Cortex of kidney (tissue), 1 donor: ENCODE results near the gene RSPH1.

Experiments
- DNase-seq: peaks from one replicate; lab custom pipeline; 2025; lab: John Stamatoyannopoulos, UW

Gene RSPH1

DNA sequence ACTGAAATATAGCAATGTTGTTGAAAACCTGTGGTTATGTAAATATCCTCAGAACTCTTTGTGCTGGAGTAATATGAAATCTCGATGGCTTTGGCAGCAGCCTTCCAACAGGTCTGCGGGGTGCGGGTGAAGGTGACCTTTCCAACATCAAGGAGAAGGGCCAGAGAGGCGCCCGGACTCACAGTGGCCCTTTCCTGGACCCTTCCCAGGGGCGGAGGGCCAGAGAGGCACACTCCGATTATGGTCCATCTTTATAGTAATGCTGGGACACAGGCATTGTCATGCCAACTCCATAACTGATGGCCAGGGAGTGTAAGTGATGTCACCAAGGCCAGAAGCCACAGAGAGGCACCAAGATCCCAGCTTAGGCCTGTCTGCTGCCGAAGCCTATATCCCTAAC is 35.7 kb upstream of the RSPH1 start:
- no peak for DNase-seq

DNA sequence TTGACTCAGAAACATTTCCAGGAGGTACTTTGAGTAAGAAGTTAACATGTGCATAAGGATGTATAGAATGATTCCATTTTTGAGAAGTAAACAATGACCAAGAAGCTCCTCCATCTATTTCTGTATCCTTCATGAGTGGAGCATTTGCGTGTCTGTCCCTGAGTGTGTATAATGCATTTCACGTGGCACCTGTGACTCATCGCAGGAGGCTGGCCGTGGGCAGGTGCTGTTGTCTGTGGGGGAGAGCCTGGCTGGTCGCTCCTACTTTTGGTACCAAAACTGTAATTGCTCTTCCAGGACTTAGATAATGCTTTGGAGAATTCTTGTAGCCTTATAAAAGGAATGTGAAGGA is 34.1 kb upstream of the RSPH1 start:
- DNase-seq: no peak

DNA sequence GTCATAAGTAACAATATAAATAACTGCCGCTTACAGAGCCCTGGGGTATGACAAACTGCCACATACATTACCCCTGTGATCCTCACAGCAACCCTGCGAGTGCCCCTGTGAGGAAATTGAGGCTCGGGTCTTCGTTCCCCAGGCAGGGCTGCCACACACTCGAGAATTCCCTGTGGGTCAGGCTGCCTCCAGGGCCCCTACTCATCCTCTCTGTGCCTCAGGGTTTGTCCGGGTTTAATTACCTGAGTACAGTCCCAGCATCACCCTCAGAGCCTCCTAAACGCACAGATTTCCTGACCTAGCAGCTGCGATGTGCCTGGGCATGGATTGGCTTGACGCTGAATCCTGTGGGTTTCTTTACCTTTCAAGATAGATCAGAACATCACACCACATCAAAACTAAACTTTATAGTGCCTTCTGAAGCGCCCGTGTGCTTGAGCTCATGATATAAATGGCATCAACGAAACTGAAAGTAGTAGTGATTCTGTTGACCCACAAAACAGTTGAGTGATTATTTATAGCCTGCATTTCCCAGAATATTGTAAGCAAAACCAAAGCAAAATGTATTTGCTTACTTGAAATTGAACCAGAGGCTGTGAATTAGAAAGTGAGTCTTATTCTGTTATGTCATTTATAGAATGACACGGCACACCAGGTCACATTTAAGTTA is 31.6 kb upstream of the RSPH1 start:
- DNase-seq: no peak

DNA sequence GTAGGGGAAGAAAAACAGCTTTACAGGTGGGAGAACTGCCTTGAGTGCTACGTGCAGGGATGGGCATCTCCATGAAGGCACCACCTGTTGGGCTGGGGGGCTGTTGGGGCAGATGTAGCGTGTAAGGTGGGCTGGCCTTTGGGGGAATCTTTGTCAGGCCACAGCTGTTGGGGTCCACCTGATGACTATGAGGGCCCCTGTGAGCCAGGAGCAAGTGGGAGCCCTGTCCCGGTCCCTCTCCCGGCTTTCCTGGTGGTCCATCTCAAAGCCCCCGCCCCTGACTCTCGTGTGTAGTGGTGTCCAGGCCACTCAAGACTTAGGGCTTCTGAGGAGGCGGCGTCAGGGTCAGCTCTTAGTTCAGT is 31.1 kb upstream of the RSPH1 start:
- DNase-seq: no peak

DNA sequence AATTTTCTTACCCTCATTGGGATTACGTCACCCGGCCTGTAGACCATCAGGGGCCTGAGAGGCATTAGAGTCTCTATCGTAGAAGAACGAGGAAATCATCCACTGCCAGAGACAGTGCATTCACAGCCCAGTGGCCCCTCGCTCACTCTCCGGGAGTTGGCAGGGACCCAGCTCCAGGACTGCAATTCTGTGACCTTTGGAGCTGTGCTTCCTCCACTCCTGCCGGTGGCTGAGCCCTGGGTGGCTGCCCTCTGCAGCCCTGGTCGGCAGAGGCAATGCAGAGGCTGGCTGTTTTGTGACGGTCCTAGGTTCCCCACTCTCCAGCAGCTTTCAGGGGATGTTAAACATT is 30.3 kb upstream of the RSPH1 start:
- no peak for DNase-seq

DNA sequence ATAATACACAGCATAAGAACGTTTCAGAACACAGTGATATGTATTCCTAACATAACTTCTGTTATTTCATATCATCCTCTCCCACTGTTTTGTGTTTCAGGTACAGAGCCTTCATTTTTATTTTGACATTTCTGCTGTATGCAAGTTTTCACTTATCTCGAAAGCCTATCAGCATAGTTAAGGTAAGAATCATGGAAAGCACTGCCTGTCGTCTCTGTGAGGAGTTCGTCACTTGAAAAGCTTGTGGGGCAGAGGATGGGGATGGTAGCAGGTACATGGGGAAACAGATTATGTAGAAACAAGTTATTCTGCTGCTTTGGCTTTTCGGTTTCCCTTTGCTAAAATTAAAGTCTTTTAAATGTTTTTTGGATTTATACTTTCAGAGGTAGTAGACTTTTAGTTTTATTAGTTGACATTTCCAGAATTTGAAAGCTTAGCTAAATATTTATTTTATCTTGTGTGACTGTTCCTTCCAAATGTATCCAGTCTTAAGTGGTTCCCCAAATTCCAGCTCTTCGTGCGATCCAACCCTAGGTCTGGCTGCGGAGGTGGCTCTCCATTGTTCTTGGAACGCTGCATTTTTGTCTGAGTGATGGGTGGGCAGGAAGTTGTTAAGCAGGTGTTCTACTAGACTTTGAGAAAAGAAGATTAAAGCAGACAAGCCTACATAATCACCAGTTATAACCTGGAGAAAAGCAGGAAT is 29.8 kb upstream of the RSPH1 start:
- DNase-seq: no peak

DNA sequence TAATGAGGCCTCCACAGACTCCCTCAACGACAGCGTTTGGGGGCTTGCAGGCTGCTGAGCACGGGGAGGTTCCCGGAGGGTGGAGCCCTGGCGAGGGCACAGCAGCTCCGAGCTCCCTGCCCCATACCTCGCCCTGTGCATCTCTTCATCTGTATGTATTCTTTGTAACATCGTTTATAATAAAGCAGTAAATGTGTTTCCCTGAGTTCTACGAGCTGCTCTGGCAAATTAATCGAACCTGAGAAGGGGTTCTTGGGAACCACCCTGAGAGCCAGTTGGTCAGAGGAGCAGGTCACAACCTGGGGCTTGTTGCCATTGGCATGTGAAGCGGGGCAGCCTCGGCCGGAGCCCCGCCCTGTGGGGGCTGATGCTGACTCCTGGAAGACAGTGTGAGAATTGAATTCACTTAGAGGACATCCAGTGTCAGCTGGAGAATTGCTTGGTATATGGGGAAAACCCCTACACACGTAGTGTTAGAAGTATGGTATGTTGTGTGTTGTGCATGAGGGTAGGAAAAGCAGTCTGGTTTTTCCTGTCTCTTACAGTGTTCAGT is 29.1 kb upstream of the RSPH1 start:
- DNase-seq: no peak

DNA sequence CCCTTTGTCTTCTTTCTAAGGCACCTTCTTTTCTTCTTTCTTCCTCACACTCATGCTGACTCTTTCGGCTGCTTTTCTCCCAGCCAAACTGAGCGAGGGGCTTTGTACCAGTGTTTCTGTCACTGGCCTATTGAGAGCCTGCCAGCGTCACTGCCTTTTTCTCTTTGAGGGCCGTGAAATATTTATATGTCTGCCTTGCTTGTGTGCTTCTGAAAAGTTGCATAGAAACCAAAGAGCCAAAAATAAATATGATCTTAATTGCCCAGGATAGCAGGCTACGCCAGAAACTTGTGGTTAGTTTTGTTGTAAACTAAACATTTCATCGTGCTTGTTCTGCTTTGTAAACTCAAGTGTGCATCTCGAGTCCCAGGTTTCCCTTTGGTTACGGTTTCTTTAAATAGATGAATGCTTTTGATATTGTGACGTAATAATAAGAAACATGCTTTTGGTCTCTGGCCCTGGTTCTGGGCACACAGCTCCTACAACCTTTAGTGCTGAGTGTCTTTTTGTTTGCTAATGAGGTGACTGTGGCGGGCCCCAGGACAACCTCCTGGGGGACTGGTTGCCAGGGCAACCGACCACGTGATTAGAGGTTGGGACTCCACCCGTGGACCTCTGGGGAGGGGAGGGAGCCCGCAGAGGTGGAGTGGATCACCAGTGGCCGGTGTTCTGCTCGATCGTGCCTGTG is 28.5 kb upstream of the RSPH1 start:
- no peak for DNase-seq

DNA sequence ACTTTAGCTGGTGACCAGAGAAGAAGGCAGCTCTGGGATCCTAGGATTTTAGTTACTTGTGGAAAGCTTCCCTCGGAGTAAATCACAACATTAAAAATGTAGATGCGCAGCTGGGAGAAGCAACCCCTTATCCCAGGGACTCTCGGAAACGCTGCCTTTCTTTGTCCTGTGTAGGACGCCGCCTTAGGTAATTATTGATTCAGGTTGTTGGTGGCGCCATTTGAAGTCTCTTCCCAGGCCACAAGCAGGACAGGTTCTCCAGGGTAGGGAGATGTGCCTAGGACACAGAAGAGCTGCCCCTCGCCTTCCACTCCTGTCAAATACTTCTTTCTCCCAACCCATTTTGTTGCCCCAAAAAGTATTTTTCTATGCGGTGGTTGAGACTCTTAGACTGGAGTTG is 27.9 kb upstream of the RSPH1 start:
- DNase-seq: no peak

DNA sequence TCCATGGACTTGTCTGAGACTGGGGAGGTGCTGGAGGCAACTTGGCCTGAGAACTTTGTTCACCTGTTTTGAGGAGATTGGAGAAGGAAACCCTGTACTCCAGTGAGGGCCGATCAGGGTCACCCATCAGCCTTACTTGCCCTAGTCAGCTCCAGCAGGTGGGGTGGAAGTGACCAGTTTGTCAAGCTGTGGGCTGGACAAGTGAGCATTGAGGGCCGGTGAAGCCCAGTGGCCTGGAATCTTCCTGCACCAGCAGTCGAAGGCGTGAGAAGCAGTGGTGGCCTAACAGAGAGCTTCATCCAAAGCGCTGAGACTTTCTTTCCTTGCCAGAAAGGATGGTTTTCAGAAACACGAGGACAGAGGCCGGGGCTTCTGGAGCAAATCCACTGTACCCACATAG is 27.2 kb upstream of the RSPH1 start:
- DNase-seq: no peak

DNA sequence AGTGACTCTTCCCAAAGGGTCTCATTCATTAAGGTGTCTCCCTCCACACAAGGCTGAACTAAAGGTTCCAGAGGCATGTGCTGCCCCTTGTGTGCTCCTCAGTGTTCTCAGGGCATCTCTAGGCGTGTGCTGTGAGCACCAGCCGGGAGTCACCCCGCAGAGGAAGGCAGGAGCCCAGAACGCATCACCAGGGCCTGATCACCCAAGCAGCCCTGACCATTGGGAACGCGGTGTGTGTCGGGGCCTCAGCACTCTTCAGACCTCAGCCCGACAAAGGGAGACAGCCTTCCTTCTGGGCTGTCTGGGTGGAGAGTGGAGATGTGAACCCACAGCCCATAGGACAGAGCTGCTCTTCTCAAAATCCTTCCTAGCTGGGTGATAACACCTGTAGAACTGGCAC is 26.7 kb upstream of the RSPH1 start:
- DNase-seq: no peak

DNA sequence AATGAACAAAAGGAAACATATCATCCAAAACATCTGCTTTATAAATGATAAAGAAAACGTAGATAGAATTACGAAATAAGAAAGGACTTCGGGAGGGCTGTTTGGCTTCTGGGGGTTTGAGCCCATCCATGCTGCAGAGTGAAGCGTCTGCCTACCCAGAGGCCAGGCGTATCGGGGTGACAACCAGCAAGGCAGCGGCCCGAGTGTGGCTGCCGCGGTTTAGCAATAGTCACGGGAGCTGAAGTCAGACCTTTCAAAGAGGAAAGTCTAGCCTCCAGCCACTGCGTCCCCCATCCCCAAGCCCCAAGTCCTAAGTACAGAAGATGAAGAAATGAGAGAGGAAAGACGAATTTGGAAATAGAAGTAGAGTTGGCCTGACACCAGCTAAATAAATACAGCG is 26.2 kb upstream of the RSPH1 start:
- no peak for DNase-seq

DNA sequence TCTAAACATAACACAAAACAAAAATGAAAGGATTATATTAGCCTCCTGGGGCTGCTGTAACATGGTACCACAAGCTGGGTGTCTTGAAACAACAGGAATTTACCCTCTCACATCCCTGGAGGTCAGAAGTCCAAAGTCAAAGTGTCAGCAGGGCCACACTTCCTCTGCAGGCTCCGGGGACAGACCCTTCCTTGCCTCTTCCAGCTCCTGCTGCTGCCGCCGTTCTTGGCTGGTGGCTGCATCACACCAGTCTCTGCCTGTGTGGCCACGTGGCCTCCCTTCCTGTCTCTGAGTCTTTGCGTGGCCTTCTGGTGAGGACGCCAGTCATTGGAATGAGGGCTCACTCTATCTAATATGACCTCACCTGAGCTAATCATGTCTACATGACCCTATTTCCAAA is 25.8 kb upstream of the RSPH1 start:
- DNase-seq: no peak

DNA sequence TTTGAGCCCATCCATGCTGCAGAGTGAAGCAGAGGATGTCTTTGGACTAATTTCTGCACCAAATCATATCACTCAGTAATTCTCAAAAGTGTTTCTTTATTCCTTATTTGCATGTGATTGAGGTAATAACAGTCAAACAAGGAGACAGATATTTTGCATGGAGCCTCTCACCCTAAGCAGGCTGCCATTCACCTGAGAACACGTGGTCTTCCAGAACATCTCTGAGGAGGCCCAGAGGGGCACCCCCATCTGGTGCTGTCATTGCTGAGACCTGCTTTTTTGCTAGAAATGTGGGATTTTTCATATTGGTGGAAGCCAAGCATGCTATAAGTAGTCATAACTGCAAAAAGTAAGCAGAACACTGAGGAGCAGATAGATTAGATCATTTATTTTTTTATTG is 25.4 kb upstream of the RSPH1 start:
- DNase-seq: no peak

DNA sequence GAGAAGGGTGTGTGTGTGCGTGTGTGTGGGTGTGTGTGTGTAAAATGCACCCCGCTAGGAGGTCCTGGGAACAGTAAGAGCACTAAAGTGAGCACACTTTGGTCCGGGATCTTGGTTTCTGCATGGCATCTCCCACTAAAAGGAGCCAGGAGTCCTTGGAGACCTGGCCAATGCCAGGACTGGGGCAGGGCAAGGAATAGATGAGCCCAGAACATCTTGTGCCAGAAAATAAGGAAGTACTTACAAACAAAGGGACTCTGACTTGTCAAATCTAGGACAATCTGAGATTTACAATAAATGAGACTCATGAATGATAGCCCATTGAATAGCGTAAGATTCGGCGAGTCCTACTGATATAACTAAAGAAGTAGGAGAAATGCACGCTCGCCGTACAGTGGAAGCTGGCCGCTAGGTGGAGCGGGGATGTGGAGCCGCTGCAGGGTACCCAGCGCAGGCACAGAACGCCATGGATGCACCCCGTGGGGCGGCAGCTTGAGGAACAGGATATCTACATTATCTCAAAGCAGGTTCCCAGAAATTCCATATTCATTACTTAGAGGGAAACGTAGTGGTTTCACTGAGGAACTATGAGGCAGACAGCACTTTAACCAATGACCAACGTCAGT is 24.7 kb upstream of the RSPH1 start:
- DNase-seq: no peak

DNA sequence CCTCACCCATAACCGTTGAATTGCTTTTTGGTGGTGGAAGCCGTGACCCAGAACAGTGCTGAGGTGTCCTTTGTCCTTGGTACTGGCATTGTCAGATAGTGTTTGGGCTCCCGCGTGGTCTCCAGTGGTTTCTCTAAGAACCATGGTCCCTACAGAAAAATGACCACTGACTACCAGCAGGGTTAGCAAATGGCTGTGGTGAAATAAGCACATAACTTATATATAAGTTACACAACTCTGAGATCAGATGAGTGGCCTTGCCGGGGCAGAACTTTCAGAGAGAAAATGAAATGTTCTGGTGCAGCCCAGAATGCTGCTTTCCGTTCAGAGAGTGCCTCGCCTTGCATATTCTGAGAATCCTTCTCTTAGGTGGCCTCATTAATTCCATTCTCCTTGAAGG is 22.6 kb upstream of the RSPH1 start:
- DNase-seq: no peak

DNA sequence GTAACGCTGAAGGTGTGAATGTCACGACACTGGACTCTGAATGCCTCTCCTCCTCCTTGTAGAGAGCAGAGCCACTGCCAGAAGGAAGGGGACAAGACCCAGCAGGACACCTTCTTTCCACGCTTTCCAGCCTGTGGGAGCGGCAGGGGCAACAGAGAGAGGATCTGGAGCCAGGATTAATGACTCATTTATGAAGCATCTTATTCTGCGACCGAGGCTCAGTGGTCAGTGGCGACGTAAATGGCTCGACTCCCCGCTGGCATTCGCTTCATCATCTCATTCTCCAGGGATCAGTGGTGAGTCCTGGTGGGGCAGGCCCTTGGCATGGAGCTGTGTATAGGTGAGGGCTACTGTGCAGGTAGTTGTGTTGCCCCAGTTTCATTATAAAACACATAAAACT is 22.2 kb upstream of the RSPH1 start:
- DNase-seq: no peak

DNA sequence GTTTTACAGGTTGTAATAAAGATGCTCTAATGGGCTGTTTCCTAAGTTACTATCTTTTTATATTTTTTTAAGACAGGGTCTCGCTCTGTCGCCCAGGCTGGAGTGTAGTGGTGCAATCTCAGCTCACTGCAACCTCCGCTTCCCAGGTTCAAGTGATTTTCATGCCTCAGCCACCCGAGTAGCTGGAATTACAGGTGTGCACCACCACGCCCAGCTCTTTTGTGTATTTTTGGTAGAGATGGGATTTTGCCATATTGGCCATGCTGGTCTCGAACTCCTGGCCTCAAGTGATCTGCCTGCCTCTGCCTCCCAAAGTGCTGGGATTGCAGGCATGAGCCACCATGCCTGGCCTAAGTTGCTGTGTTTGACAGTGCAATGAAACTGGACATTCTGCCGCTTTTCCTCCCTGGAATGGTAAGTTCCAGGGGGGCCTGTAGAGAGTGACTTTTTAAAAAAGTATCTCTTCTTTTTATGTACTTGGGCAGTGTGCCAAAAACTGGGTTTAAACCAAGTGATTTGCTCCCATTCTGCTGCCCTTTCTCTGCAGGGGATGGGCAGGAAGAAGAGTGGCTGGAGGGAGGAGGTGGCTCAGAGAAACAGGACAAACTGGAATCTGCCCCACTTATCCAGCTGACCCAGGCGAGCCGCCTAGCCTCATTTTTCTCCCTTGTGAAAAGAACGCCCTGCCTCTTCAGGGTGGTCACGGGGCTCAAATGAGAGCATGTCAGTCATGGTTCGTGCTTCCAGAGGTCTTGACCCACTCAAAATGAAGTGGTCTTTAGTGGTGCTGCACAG is 19.9 kb upstream of the RSPH1 start:
- no peak for DNase-seq

DNA sequence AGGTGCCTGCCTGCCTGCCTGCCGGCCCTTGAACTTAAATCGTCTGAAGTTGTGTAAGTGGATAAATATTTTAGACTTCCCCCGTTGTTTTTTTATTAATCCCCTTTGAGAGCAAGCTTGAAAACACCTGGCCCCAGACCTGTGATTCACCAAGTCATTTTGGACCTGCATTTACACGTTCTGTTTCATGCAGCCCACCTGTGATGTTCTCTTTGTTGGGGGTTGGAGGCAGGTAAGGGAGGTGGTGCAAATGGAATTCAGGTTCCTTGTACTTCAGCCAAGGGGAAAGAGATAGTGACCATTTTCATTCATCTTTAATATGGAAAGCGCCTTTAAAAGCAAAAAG is 18.8 kb upstream of the RSPH1 start:
- no peak for DNase-seq

DNA sequence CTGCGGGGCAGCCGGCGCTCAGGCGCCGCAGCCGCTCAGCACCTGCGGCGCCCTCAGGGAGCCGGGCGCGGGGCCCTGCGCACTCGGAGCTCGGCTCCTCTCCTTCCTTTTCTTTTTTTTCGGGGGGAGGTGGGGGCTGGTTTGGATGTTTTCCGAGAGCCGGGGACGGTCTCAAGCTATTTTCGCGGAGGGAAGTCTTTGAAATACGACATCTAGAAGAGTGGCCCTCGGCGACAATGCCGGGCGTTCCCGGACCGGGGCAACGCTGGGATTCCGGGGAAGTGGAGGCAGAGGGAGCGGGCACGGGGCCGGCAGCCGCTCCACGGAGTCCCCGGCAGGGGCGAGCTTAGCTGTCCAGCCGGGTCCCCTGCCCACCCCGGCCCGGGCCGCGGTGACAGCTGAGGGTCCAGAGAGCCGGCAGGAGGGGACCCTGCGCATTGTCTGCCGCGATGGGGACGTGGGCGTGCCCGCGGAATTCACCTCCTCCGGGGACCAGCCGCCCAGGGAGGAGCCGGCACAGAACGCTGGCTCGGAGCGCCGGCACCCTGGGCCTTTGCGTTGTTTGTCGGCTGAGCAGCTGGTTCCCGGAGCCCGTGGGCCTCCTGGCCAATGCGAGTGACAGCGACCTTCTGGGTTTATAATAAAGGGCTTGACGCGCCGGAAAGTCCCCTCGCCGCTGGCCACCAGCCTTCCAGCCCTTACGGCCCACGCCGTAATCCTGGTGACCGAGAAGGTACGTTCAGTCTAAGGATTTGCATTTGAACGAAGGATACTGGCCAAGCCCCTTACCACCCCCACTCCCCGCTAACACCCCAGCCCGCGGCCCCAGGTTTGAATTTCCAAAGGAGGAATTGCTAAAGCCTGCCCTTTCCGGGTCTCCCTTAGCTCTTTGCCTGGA is 18.2 kb upstream of the RSPH1 start:
- no peak for DNase-seq
